Esophagus squamous epithelium (tissue), 5 donors: Measurements from ENCODE around the gene RAB13. TPM values are rescaled to one million over a fixed set of nuclear protein-coding genes. Genes with fewer than 3 reads are reported as not detected.

Source experiments
- DNase-seq: peaks from one replicate; lab custom pipeline; 2025; lab: John Stamatoyannopoulos, UW
- H3K27ac ChIP-seq, 4 donors: fragments of 200-600 bp; sonication (generic); one replicate each; pipeline ENCODE4 v1.5.1; 2016 to 2019; ENCODE audit warnings: mild to moderate bottlenecking in 1 of 4
- H3K27me3 ChIP-seq, 4 donors: fragments of 200-600 bp; sonication (generic); 1 replicate in 3 of 4; 2 replicates in 1 of 4; pipeline versions ENCODE4 v1.5.1 to v1.6.0; 2017 to 2021; ENCODE audit warnings: antibody characterized with exemption in 1 of 4
- H3K36me3 ChIP-seq, 3 donors: fragments of 200-600 bp; sonication (generic); one replicate each; pipeline ENCODE4 v1.5.1; 2016 to 2019
- H3K4me1 ChIP-seq, 3 donors: fragments of 200-600 bp; sonication (generic); one replicate each; pipeline ENCODE4 v1.5.1; 2017 to 2019
- H3K4me3 ChIP-seq, 4 donors: fragments of 200-600 bp; sonication (generic); 1 replicate in 3 of 4; 2 replicates in 1 of 4; pipeline ENCODE4 v1.5.1; 2016 to 2019; ENCODE audit warnings: mild to moderate bottlenecking in 2 of 4, moderate library complexity in 1 of 4
- H3K9me3 ChIP-seq, 3 donors: fragments of 200-600 bp; sonication (generic); one replicate each; pipeline ENCODE4 v1.5.1; 2016 to 2019
- CTCF ChIP-seq, 6 experiments: fragments of 450-650 bp in 4 of 6; fragments of 200-600 bp in 2 of 6; sonication (generic) in 2 of 6; IDR thresholded peaks; one replicate each; pipeline ENCODE4 v1.5.1; 2016 to 2019; ENCODE audit warnings: antibody characterized with exemption in 6 of 6, mild to moderate bottlenecking in 4 of 6, moderate library complexity in 4 of 6
- POLR2A ChIP-seq, 4 donors: fragments of 450-650 bp; IDR thresholded peaks; one replicate each; pipeline ENCODE4 v1.6.1; 2017; ENCODE audit warnings: antibody characterized with exemption in 4 of 4, mild to moderate bottlenecking in 4 of 4, moderate library complexity in 3 of 4
- WGBS, 2 donors: methylation state at CpG; one replicate each; pipeline ENCODE4 v1.1.5; 2018; 5-methylcytosine and 5-hydroxymethylcytosine counted together
- intact Hi-C: fragments of 100-400 bp; cut with DNase I; formaldehyde crosslinking; loops from one replicate; pipeline ENCODE4 v1.15.0; 2022
- small RNA-seq, 4 donors: library from RNA; depleted of rRNA; stranded (forward); fragments of <200 nt; gene quantifications; one replicate each; pipeline ENCODE3, GENCODE V24; 2016
- total RNA-seq, 4 donors: library from RNA; depleted of rRNA; stranded (reverse); fragments of >200 nt; gene quantifications; one replicate each; pipeline ENCODE4 v1.1.0, GENCODE V29; 2016
- donor health status: DM: yes; HTN: yes; CAD: no.

RAB13 gene
- total RNA-seq, 4 donors from 2014 or later = 24.1 to 45.8 (median 35.5) TPM

- no peak overlapping the region for H3K4me3 ChIP-seq
- H3K4me1 ChIP-seq = peaks cover 0 to 5% (median 0%) of the 10 kb centered on the region in 3 donors
- TF ChIP-seq CTCF (IDR thresholded peaks at IDR 0.05) = no peak
- H3K9me3 ChIP-seq = no peaks in the 10 kb centered on the region
- no peaks in the 10 kb centered on the region for H3K27me3 ChIP-seq
- peaks cover 28 to 100% (median 42%) of the 10 kb centered on the region in 3 donors for H3K36me3 ChIP-seq
- 92 to 97% methylated on average over 7 to 8 of the region's 11 CpGs for WGBS, 2 donors
- H3K27ac ChIP-seq = no peak overlapping the region
- intact Hi-C loops = no loop called here
- DNase-seq = no peak
Observed at GRCh38 chr1:153933955-153934354, 52.2 kb downstream of the RAB13 start.

GRCh38 chr1:153933430-153933829, 52.7 kb downstream of the RAB13 start:
- TF ChIP-seq POLR2A (IDR thresholded peaks at IDR 0.05) (no peak), CTCF (IDR thresholded peaks at IDR 0.05) (no peak)
- 72 to 100% methylated on average over 1 to 5 of the region's 14 CpGs for WGBS, 2 donors

GRCh38 chr1:153932156-153933131, 53.7 kb downstream of the RAB13 start:
- WGBS, 2 donors = 91 to 99% methylated on average over 9 to 10 of the region's 18 CpGs
- TF ChIP-seq CTCF (IDR thresholded peaks at IDR 0.05) (no peak), POLR2A (IDR thresholded peaks at IDR 0.05) (no peak)
- Histone ChIP-seq H3K27me3 (no peaks in the 10 kb centered on the region), H3K4me1 (peaks cover 0 to 14% (median 0%) of the 10 kb centered on the region in 3 donors), H3K9me3 (no peaks in the 10 kb centered on the region), H3K36me3 (peaks cover 28 to 86% (median 42%) of the 10 kb centered on the region in 3 donors), H3K27ac (no peak overlapping the region), H3K4me3 (no peak overlapping the region)
- intact Hi-C loops = no loop called here
- DNase-seq = no peak

More at GRCh38 chr1:153933430-153933829, 52.7 kb downstream of the RAB13 start:
- Histone ChIP-seq H3K9me3 (no peaks in the 10 kb centered on the region), H3K4me3 (no peak overlapping the region), H3K36me3 (peaks cover 28 to 96% (median 42%) of the 10 kb centered on the region in 3 donors), H3K4me1 (peaks cover 0 to 11% (median 0%) of the 10 kb centered on the region in 3 donors), H3K27ac (no peak overlapping the region), H3K27me3 (no peaks in the 10 kb centered on the region)
- intact Hi-C loops = no loop called here
- no peak for DNase-seq

Small RNAs within 50 kb of the gene (small RNA-seq; reads per million reads assigned to genes)
- gene MIR6737 = 0 to 0.14 (median 0) reads per million in 4 donors

Other genes with a start within 250 kb of the RAB13 start
- gene SLC27A3, start 210.9 kb downstream of the RAB13 start, total RNA-seq = 10 to 100 TPM in 2 of 4 donors, 1 to 10 TPM in 2; 7.6 to 15.0 (median 11.2) TPM
- gene GATAD2B, start 63.4 kb downstream of the RAB13 start, total RNA-seq = 10 to 100 TPM in 3 of 4 donors, 1 to 10 TPM in 1; 9.7 to 16.6 (median 12.0) TPM
- gene DENND4B, start 39.6 kb downstream of the RAB13 start, total RNA-seq = 10 to 100 TPM in 3 of 4 donors, 1 to 10 TPM in 1; 5.9 to 31.7 (median 14.1) TPM
- 10 to 100 TPM in 1 of 4 donors, 1 to 10 TPM in 3; 7.5 to 13.2 (median 8.0) TPM for gene CRTC2, start 27.7 kb downstream of the RAB13 start, total RNA-seq
- 10 to 100 TPM; 42.5 to 74.2 (median 58.8) TPM for gene SLC39A1, start 22.8 kb downstream of the RAB13 start, total RNA-seq
- gene CREB3L4, start 18.4 kb downstream of the RAB13 start, total RNA-seq = 10 to 100 TPM in 1 of 4 donors, 1 to 10 TPM in 3; 3.7 to 14.4 (median 8.1) TPM
- 100 to 1,000 TPM; 144 to 225 (median 204) TPM for gene JTB, start 8.7 kb downstream of the RAB13 start, total RNA-seq
- 1,000 to 10,000 TPM in 3 of 4 donors, 100 to 1,000 TPM in 1; 688 to 4,009 (median 2,458) TPM for gene RPS27, start 4.4 kb upstream of the RAB13 start, total RNA-seq
- gene NUP210L, start 168.7 kb upstream of the RAB13 start, total RNA-seq = under 1 TPM in 2 of 4 donors, not detected in 2; 0.09 to 0.19 TPM
- gene TPM3, start 205.8 kb upstream of the RAB13 start, total RNA-seq = 100 to 1,000 TPM; 216 to 387 (median 316) TPM
- not detected for gene CFAP141, start 220.0 kb upstream of the RAB13 start, total RNA-seq
- 10 to 100 TPM; 57.8 to 69.5 (median 69.1) TPM for gene UBAP2L, start 234.6 kb upstream of the RAB13 start, total RNA-seq